ACHN (cell line): ENCODE measurements around the gene MAPK10.
"Not testable (repeated sequence)": the region's sequence is repeated elsewhere in the genome, so short reads cannot be mapped to it uniquely, and the experiment has no call there.

Source experiments
- DNase-seq: peaks from one replicate; pipeline ENCODE4 v3.0.0-alpha.2; 2015
- in situ Hi-C: cut with HindIII; loops from 2 replicates; pipeline ENCODE4 v1.10.0; 2017; ENCODE audit warnings: low sequenced_read_pairs, low pct_ligation_motif_present, low pct_unique_long_range_greater_than_20kb

The MAPK10 gene

GRCh38 chr4:86031927-86032326 is 327.9 kb downstream of the MAPK10 start:
- in situ Hi-C loops, result no loop called here

GRCh38 chr4:86026720-86027119 is 333.1 kb downstream of the MAPK10 start:
- in situ Hi-C loops, result no loop called here
- no peak for DNase-seq

More at GRCh38 chr4:86031927-86032326, 327.9 kb downstream of the MAPK10 start:
- DNase-seq, result no peak

- in situ Hi-C loops, DNase-seq: not testable (repeated sequence)
These were observed 338.2 kb downstream of the MAPK10 start for GRCh38 chr4:86021671-86022070.

GRCh38 chr4:86019906-86020305 is 339.9 kb downstream of the MAPK10 start:
- in situ Hi-C loops, result no loop called here
- DNase-seq, result no peak

GRCh38 chr4:86019362-86019761 is 340.5 kb downstream of the MAPK10 start:
- in situ Hi-C loops, result no loop called here
- DNase-seq, result no peak

- in situ Hi-C loops, result no loop called here
- DNase-seq, result no peak
These were observed 344.2 kb downstream of the MAPK10 start for GRCh38 chr4:86015412-86016350.

- no peak for DNase-seq
- in situ Hi-C loops, result no loop called here
These were observed 345.3 kb downstream of the MAPK10 start for GRCh38 chr4:86014599-86014998.

- in situ Hi-C loops, result no loop called here
- no peak for DNase-seq
These were observed 346.2 kb downstream of the MAPK10 start for GRCh38 chr4:86013621-86014020.

GRCh38 chr4:86011117-86011516 is 348.7 kb downstream of the MAPK10 start:
- in situ Hi-C loops, result no loop called here
- DNase-seq, result no peak

GRCh38 chr4:86007042-86007441 is 352.8 kb downstream of the MAPK10 start:
- DNase-seq, result no peak
- in situ Hi-C loops, result no loop called here

- in situ Hi-C loops, result no loop called here
These were observed 353.8 kb downstream of the MAPK10 start for GRCh38 chr4:86006057-86006456.

GRCh38 chr4:86004030-86004429 is 355.8 kb downstream of the MAPK10 start:
- DNase-seq, result no peak
- in situ Hi-C loops, result no loop called here

More at GRCh38 chr4:86006057-86006456, 353.8 kb downstream of the MAPK10 start:
- no peak for DNase-seq

- no peak for DNase-seq
- in situ Hi-C loops, result no loop called here
These were observed 358.3 kb downstream of the MAPK10 start for GRCh38 chr4:86001591-86001990.

GRCh38 chr4:85995361-85995760 is 364.5 kb downstream of the MAPK10 start:
- no peak for DNase-seq
- in situ Hi-C loops, result no loop called here

- in situ Hi-C loops, result no loop called here
- DNase-seq, result no peak
These were observed 365.3 kb downstream of the MAPK10 start for GRCh38 chr4:85994576-85994975.

GRCh38 chr4:85993641-85994040 is 366.2 kb downstream of the MAPK10 start:
- in situ Hi-C loops, result no loop called here
- no peak for DNase-seq

- no peak for DNase-seq
- in situ Hi-C loops, result no loop called here
These were observed 373.6 kb downstream of the MAPK10 start for GRCh38 chr4:85986266-85986665.

GRCh38 chr4:85979276-85979675 is 380.6 kb downstream of the MAPK10 start:
- in situ Hi-C loops, result no loop called here
- DNase-seq, result no peak

- in situ Hi-C loops, result loop anchor here (25.0 kb wide), 1 partner anchor 158 kb away; no protein-coding TSS in a partner anchor
These were observed 389.3 kb downstream of the MAPK10 start for GRCh38 chr4:85970535-85970934.

More at GRCh38 chr4:85970535-85970934, 389.3 kb downstream of the MAPK10 start:
- DNase-seq, result no peak
